Nucleus accumbens (tissue), 56 donors: ENCODE data around the gene CACNA2D1.

Experiments used
- DNase-seq, 56 donors: peaks; one replicate each; lab custom pipeline; 2025; lab: John Stamatoyannopoulos, UW

CACNA2D1 gene

DNA sequence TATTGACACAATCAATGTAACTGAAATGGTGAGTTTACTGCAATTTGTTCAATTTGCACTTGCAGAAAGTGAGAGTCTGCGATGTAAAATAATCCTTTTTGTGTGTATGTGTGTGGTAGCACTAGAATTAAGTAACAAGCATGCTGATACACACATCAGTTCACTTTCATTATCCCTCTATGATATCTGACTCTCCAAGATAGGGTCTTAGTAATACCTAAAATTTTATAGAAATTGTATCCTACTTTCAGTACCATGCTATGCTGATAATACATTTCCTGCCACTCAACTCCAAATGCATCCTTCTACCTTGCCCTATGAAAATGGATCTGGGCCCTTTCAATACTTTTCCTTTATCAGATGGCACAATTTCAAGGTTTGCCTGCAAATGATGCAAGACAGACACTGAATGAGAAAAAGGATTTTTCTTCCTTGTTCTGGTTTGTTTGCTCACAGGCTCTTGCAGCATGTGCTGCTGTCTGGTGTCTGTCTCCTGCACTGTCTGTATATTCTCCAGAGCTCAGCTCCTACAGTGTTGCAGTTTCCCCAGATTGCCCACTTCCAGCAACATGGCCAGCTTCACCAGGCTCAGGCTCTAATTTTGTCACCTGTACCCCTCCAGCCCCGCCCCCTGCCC, 375.8 kb downstream of the CACNA2D1 start:
- DNase-seq = no peak

DNA sequence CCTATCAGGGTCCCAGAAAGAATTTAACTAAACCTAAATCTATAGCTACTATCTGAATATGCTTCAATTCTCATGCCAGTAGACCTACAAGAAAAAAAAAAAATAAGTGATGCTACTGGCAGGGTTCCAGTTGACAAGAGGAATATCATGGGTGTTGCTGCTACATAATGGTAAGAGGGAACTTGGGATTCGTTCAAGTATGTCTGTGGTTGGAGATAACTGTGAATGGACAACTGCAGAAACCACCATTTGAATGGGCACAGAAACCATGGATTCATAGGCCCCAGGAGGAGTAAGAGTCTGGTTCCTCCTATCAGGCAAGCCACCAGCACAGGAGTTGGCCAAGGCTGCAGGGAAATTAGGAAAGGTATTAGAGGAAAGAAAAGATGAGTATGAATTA, 386.1 kb downstream of the CACNA2D1 start:
- no peak for DNase-seq

DNA sequence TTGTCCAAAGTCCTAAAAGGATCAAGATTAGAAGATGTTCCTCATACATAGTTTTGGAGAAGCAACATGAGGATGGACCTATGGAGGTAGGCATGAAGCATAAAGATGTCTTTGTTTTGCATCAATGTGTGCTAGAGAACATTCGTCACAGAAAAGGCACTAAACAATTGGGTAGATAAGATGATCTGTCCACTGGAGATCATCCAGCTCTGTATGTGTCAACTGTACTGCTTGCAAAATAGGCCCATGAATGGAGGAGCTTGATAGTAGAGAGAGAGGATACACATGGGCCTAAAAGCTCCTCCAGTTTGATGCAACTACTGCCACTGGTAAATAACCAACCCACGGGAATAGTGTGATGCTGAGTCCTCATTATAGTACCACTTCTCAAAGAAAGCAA, 387.3 kb downstream of the CACNA2D1 start:
- DNase-seq = peak in 1 of 56 donors; percentile 1

DNA sequence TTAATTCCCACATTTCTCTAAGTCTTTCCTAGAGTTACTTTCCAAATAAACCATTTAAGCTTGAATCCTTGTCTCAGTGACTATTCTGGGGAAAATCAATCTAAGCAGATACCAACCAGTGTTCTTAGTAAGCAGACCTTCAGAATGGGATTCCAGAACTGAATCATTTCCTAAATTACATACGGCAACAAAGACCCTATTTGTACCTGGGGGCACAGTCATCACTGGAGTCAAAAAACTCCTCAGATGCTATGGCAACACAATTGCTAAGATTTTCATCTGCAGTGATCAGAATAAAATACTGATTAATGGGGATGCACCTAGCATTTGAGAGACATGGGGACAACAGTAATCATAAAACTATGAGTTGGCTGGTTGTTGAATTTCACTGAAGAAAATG, 389.0 kb downstream of the CACNA2D1 start:
- no peak for DNase-seq

DNA sequence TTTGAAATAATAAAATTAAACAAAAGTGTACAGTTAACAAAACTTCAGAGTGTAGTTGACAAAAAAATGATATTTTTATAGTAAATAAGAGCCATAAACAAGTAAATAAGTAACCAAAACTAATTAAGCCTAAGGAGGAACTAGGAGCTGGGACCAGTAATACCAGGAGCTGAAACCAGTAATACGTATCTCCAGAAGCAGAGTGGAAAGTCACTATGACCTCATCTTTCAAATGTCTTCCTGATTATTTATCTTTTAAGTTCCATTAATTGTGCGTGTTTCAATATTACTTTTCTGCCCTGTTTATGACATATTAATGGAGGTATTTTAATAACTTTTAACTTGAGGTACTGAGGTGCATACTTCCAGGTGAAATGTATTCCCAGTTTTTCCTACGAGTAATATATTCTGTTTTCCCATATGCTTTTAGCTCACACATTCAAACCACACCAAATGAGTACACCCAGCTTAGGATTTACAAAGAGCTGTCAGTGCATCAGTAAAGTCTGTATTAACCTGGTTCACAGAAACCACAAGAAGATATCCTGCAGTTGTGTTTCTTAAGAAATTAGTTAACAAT, 390.0 kb downstream of the CACNA2D1 start:
- DNase-seq = no peak

DNA sequence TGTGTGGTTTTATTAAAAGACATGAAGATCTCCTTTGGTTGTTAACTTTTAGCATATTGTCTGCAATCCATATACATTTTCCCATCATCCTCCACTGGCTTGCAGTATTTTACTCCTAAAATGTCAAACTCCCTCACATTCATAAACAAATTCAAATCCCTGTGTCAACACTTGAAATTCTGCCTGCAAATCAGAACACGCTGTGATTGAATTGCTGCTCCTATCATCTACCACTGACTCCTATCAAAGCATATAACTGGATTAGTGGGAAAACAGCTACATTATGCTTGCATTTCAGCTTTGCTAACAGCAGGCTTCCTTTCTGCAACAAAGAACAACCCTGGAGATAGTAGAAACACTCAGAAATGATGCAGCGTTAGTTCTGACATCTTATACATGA, 392.0 kb downstream of the CACNA2D1 start:
- DNase-seq = no peak

DNA sequence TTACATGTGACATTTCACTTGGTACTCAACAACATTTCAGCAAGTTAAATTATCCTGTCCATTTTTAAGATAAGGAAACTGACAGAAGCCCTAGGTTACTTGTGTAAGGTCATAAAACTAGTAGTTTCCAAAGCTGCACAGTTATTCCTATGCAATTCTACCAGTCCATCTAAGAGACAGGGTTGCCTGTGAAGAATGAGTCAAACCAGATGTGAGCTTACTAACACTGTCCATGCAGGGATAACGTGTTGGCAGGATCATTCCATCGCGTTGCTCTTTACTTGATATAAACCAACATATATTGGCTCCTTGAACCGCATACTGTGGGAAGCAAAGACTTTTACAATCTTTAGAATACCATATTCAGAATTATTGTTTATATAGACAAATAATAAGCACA, 392.8 kb downstream of the CACNA2D1 start:
- DNase-seq = peak in 2 of 56 donors; percentile 5 to 8

DNA sequence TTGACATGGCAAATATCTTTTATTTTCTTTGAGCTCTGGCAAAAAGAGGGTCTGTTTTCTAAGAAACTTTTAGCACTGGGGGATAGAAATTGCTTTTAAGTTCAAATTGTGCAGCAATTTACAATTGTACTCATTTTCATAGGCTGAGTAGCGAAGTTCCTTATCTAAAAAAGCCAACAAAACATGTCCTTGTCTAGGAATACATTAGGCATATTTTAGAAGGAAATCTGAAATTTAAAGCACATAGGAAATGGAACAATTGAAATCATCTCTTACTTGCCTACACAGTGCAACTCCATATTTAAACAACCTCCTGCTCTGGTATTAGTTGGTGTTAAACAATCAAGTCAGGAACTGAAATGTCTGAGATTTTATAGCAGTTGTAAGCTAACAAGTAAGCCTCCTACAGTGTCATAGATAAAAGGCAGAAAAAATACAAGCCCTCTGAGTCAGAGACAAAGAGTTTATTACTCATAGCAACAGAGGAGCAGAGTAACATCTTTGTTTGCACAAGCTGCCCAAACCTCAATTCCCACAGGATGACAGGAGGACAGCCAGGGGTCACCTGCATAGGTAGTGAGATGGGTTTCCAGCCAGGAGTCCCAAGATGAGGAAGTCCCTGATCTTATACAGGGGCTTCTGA, 393.6 kb downstream of the CACNA2D1 start:
- peak in 11 of 56 donors; percentile 1 to 38 (median 5) for DNase-seq

DNA sequence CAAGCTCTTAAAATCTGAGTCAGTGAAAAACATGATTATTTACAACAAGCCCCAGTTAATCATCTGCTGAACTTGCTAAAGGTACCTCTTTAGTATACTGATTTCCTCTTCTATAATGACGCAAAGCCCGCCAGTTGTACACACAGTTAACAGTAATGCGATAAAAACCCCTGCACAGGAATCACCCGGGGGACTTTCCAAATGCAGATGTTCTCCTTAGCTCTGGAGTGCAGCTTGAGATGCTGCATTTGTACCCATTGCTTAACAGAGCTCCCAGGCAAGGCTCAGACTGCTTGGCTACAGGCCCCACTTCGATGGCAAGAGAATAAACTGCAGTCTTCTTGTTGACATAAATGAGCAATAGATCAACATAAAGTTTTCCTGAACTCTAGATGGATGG, 394.1 kb downstream of the CACNA2D1 start:
- DNase-seq = peak in 9 of 56 donors; percentile 0 to 15 (median 3)

DNA sequence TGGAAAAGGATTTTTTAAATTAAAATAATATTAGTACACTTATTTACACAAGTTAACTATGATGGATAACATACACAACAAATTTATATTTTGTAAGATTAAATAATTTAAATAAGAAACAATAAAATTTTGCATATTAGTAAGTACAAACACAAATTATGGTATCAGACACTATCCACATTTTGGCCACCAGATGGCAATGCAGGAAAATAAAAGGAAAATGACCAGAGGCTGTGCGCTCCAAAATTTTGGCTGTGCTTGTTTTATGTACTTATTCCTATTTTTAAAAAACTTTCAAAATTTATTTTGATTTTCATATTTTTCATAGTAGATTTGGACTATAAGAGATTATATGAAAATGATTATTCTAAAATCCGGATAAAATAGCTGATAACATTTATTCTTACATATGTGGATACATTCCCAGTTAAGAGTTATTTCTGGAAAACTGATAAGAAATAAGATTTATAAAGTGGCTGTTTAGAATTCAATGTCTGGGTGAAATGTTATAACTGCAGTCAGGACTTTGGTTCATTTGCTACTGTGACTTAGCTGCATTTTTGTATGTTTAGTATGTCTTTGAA, 399.0 kb downstream of the CACNA2D1 start:
- DNase-seq = peak in 24 of 56 donors; percentile 1 to 67 (median 13)

DNA sequence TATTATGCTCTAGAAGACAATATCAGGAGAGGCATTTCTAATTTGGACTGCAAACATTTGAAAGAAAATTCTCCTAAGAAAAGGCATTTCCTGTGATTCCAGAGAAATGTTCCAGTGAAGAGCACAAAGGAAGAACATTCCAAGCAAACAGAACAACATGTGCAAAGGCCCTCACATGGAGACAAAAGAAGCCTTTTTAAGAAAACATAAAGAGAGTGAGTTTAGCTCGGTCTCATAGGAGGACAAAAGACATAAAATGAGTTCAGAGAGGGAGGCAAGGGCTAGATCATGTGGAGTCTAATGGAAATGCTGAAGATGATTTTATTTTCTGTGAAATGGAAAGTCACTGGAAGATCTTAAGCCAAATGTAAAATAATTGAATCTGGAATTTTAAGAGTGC, 404.0 kb downstream of the CACNA2D1 start:
- DNase-seq = no peak

DNA sequence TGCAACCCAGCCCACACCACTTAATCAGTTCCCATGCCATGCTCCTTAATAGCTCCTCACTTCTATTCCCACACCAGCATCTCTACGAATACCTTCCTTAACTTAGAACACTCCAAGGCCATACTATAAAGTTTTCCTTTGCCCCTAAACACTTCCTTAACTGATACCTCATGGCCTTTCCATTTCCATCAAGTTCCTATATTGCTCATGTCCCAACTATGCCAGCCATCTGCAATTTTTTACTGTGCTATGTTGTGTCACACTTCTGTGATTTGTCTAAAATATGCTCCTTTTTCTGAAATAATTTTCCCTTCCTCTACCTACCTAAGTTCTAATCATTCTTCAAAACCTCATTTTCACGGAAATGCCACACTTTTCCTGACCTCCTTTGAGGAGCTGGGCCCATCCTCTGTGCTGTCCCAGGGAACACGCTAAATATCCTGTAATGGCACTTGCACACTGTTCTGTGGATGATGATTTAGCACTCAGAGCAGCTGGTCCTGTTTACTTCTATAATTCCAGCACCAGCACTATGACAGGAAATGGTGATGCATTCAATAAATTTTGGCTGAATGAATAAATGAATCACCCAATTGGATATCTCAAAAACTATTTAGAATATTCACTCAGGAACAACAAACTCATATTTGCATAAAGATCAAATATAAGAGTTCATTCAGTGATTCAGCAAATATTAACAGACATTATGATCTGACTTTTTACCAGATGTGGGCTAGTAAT, 407.3 kb downstream of the CACNA2D1 start:
- no peak for DNase-seq

DNA sequence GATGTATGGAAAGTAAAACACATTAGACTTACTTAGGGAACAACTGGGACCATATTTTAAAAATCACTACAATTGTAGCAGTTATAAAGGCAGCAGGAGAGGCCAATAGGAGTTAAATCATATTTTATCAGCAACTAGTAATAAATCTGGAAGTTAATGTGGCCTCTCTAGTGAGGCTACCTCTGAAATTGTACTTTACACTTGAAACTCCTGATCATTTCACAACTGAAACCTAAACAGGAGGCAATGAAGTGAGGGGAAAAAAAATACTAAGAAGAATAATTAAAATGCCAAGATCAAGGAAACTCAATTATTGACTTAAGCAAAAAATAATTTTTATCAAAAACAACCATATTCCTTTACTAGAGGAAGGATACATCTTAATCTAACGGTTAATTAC, 408.1 kb downstream of the CACNA2D1 start:
- no peak for DNase-seq

DNA sequence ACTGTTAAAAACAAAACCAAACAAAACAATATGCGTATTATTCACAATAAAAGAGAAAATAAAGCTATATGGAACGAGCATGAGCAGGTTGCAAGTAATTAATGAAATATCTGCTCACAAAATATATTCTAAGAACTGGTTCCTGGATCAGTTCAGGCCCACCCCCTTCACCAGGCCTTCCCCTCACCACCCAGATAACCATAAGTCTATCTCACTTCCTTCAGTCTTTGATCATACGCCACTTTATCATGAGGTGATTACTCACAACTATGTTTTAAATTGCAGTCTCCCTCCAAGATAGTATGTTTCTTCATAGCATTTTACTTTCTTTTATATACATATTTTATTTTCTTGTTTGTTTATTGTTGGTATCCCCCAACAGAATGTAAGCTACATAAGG, 410.7 kb downstream of the CACNA2D1 start:
- no peak for DNase-seq

DNA sequence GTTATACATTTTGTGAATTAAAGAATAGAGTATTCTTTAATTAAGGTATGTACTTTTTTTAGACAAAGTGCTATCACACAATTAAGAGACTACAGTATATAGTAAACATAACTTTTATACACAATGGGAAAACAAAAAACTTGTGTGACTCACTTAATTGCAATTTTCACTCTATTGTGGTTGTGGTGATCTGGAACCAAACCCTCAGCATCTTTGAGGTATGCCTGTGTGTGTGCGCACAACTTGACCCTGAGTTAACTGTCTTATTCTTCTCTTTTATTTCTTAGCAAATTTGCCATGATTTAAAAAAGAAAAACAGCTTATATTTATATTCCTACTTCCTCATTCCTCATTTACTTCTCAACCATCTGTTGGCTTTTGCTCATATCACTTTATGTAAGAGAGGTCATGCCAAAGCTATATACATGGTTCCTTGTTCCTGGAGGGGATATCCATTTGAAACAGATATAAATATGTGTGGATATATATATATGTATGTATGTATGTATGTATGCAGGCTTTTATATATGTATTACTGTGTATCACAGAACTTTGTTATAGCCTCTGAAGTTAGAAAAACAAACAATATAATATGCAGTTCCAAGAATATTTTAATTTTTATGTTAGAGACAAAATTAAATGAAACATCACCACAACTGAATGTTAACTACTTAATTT, 414.2 kb downstream of the CACNA2D1 start:
- no peak for DNase-seq

DNA sequence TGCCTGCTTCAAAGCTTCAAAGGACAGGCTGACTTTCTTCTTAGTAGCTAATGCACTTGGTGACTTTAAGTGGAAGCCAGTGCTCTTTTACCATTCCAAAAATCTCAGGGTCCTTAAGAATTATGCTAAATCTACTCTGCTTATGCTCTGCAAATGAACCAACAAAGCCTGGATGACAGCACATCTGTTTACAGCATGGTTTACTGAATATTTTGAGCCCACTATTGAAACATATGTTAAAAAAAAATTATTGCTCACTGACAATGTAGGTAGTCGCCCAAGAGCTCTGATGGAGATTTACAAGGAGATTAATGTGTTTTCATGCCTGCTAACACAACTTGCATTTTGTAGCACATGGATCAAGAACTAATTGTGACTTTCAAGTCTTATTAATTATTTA, 415.5 kb downstream of the CACNA2D1 start:
- no peak for DNase-seq

DNA sequence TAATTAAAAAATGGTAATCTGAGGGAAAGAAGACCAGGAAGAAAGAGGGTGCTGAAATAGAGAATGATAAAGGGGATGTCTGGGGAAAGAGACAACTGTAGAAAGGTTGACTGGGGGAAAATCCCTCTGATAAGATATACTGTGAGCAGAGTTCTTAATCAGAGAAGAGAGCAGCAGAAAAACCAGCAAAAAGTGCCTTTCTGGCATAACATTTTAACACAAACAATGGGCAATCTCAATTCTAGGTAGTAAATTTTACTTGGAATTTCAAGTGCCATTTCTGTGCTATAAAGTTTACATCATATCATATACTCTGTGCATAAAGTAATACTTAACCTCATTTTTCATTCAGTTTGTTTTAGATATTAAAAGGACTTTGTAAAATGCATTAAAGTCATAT, 421.9 kb downstream of the CACNA2D1 start:
- DNase-seq = no peak

DNA sequence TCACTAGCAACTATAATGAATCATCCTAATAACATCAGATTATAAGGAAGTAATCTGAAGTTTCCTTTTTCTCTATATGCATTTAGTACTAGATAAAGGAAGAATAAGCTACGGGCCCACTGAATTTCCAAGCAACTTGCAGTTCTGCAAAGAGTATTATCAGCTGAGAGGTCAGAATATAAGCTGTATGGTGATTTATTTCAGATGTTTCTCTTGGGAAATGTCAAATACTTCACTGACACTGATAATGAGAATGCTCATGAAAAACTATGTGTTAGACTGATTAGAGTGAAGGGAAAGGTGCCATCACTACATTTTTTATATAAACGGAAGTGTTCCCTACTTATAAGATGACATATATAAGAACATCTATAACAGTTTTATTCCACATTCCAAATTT, 422.5 kb downstream of the CACNA2D1 start:
- no peak for DNase-seq

DNA sequence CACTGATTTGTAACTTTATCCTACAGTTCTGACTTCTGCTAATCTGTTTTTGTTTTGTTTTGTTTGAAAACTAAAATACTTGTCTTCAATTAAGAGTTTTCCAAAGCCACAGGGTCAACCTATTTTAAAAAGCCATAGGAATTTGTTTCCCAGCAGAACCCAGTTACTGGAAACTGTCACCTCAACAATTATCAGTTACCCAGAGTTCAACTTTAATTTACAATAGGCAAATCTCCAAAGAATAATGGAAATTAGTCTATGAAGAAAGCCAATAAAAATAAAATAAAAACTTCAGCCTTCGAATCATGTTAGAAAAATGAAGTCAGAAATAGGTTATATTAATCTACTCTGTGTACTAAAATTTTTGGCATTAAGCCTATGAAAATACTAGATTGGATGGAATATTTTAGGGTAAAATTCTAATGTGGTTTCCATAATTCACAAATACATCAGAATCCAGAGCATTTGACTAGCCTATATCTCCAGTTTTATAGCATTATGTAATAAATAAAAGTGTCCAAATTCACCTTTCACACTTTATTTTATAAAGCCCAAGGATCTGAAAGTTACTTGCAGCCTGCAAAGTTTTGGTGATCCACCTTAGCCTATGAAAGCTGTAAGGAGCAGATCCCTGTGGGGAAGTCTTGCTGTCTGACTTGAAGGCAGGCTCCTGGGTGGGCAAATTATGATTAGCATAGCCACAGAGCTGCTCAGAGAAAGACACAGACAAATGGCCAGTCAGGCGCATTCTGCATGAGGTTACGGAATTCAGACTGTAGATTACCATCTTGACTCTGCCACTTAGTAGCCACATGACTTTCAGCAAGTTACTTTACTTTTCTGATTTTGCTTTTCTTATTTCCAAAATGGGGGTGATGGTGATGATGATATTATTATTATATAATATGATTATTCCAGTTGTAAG, 423.8 kb downstream of the CACNA2D1 start:
- DNase-seq = no peak
